Panc1 (cell line): ENCODE measurements around the gene UBE2J2. TPM values are rescaled to one million over a fixed set of nuclear protein-coding genes. Genes with fewer than 3 reads are reported as not detected.

Source experiments
- ATAC-seq: fragments of 200-7000 bp; cut with Tn5 transposase; 2 replicates; pipeline ENCODE4 v1.9.1; 2020; ENCODE audit warnings: mild to moderate bottlenecking, moderate library complexity
- BruUV-seq: library from RNA; stranded (reverse); fragments of 400-500 nt; replicated peaks from 2 replicates; lab custom pipeline; 2021; lab: Mats Ljungman, UMichigan
- CTCF ChIA-PET: fragments of 300-600 bp; sonication (Branson Sonifier 250); formaldehyde crosslinking; loops from one replicate; lab custom pipeline; 2022; ENCODE audit warnings: antibody characterized with exemption; lab: Charles Lee
- POLR2A ChIA-PET: fragments of 300-600 bp; sonication (Branson Sonifier 250); formaldehyde crosslinking; loops from one replicate; lab custom pipeline; 2022; ENCODE audit warnings: antibody characterized with exemption; lab: Charles Lee
- DNase-seq: peaks from one replicate; pipeline ENCODE4 v3.0.0-alpha.2; 2010; ENCODE audit warnings: low read depth, low spot score
- H3K27ac ChIP-seq: 2 replicates; pipeline ENCODE4 v1.5.1; 2011; ENCODE audit warnings: mild to moderate bottlenecking, low read length, inconsistent platforms
- H3K27me3 ChIP-seq: fragments of 200-500 bp; sonication (Bioruptor generic); 2 replicates; pipeline ENCODE4 v1.6.0; 2014; ENCODE audit warnings: low read length, inconsistent platforms; ENCODE audit not compliant: control insufficient read depth, insufficient read depth
- H3K36me3 ChIP-seq: fragments of 200-500 bp; sonication (Bioruptor generic); 2 replicates; pipeline ENCODE4 v1.5.1; 2014; ENCODE audit warnings: inconsistent platforms, mild to moderate bottlenecking, low read length, moderate library complexity; ENCODE audit not compliant: control insufficient read depth, insufficient read depth
- H3K4me1 ChIP-seq: 2 replicates; pipeline ENCODE4 v1.5.1; 2011; ENCODE audit warnings: inconsistent platforms, mild to moderate bottlenecking, low read length, moderate library complexity; ENCODE audit not compliant: control insufficient read depth, insufficient read depth
- H3K4me3 ChIP-seq, 2 experiments: 2 replicates each; pipeline ENCODE4 v1.5.1; 2011 to 2012; ENCODE audit warnings: low read depth in 2 of 2, low read length in 2 of 2, mild to moderate bottlenecking in 2 of 2, inconsistent platforms in 1 of 2, moderate library complexity in 1 of 2
- H3K9me3 ChIP-seq: fragments of 200-500 bp; sonication (Bioruptor generic); 2 replicates; pipeline ENCODE4 v1.5.1; 2014; ENCODE audit warnings: low read depth, mild to moderate bottlenecking, inconsistent platforms, low read length, moderate library complexity; ENCODE audit not compliant: control insufficient read depth, insufficient read depth
- CTCF ChIP-seq: fragments of 450-650 bp; IDR thresholded peaks from 2 replicates; pipeline ENCODE4 v1.5.1; 2017; ENCODE audit warnings: mild to moderate bottlenecking
- POLR2AphosphoS5 ChIP-seq: IDR thresholded peaks from 2 replicates; pipeline ENCODE4 v1.6.1; 2012; ENCODE audit warnings: mild to moderate bottlenecking, low read depth, low read length, moderate library complexity
- REST ChIP-seq, 2 experiments: IDR thresholded peaks; 2 replicates each; pipeline ENCODE4 v1.6.1; 2011 to 2012; ENCODE audit warnings: low read depth in 2 of 2, control low read depth in 1 of 2, low read length in 1 of 2, mild to moderate bottlenecking in 1 of 2, moderate library complexity in 1 of 2; ENCODE audit not compliant: insufficient read depth in 1 of 2
- SIN3A ChIP-seq: IDR thresholded peaks from 2 replicates; pipeline ENCODE4 v1.6.1; 2012; ENCODE audit warnings: low read depth, mild to moderate bottlenecking, low read length, moderate library complexity, borderline replicate concordance; ENCODE audit not compliant: insufficient read depth
- in situ Hi-C: cut with HindIII; loops from 2 replicates; pipeline ENCODE4 v1.10.0; 2016; ENCODE audit warnings: low sequenced_read_pairs, low pct_unique_long_range_greater_than_20kb
- intact Hi-C: fragments of 100-400 bp; cut with micrococcal nuclease; formaldehyde crosslinking; loops from one replicate; pipeline ENCODE4 v1.10.0; 2022; ENCODE audit not compliant: unreplicated experiment
- total RNA-seq: library from RNA; stranded (reverse); gene quantifications from one replicate; pipeline ENCODE4 v1.2.1, GENCODE V29; 2021; ENCODE audit not compliant: unreplicated experiment

Gene UBE2J2
- total RNA-seq, 1 experiment from 2014 or later, result 101 TPM

- Histone ChIP-seq H3K4me3 (peak overlapping the region; percentile 87 to 97), H3K4me1 (peaks cover 21% of the 10 kb centered on the region), H3K9me3 (no peaks in the 10 kb centered on the region), H3K36me3 (no peaks in the 10 kb centered on the region; the same call in 1 of the 2 replicates), H3K27me3 (no peaks in the 10 kb centered on the region), H3K27ac (peak overlapping the region; percentile 84)
- ATAC-seq (no peak), DNase-seq (no peak)
- POLR2A ChIA-PET, result no interaction called here
- TF ChIP-seq REST (IDR thresholded peaks at IDR 0.05; ENCODE audit: insufficient read depth in 1 of 2, low read depth in 2 of 2, low read length in 1 of 2) (0 out of 4 replicates have a peak, but pooled peaks of 1 of the 2 experiments have one; percentile 38), CTCF (no peak)
- no TSS peak for BruUV-seq
- intact Hi-C loops (no loop called here), in situ Hi-C loops (no loop called here)
- CTCF ChIA-PET, result no interaction called here
Measured at GRCh38 chr1:1272341-1273208, 1.1 kb downstream of the UBE2J2 start.

GRCh38 chr1:1270813-1271212 lies 2.8 kb downstream of the UBE2J2 start:
- no peak for DNase-seq
- no peaks in the 10 kb centered on the region for H3K9me3 ChIP-seq
- no peak overlapping the region for H3K4me3 ChIP-seq
- TF ChIP-seq REST (IDR thresholded peaks at IDR 0.05; ENCODE audit: insufficient read depth in 1 of 2, low read depth in 2 of 2, low read length in 1 of 2) (no peak), CTCF (no peak), POLR2AphosphoS5 (no peak), SIN3A (no peak)
- in situ Hi-C loops, result no loop called here
- no peaks in the 10 kb centered on the region; the same call in 1 of the 2 replicates for H3K36me3 ChIP-seq
- peaks cover 21% of the 10 kb centered on the region for H3K4me1 ChIP-seq
- intact Hi-C loops, result no loop called here
- ATAC-seq, result no peak
- BruUV-seq, result no TSS peak
- no peaks in the 10 kb centered on the region for H3K27me3 ChIP-seq
- no peak overlapping the region for H3K27ac ChIP-seq
- ChIA-PET CTCF (no interaction called here), POLR2A (no interaction called here)
